ENCODE results near the gene CEL.
"Not testable (repeated sequence)": the region's sequence is repeated elsewhere in the genome, so short reads cannot be mapped to it uniquely, and the experiment has no call there.

CEL gene

GRCh38 chr9:133065070-133065388 lies 3.2 kb downstream of the CEL start:
- peaks cover 5% of the 10 kb centered on the region for H3K4me1 ChIP-seq (ENCODE audit: control insufficient read depth, low read depth, low read length)
- H3K79me2 ChIP-seq (ENCODE audit: control insufficient read depth, insufficient read depth, low read length): no peaks in the 10 kb centered on the region
- no peak overlapping the region for H3K4ac ChIP-seq (ENCODE audit: low read depth, low read length)
- no peak overlapping the region for H4K8ac ChIP-seq (ENCODE audit: low read depth, low read length)
- H2AK5ac ChIP-seq (ENCODE audit: low read length): no peak overlapping the region
- no peak for DNase-seq
- no peaks in the 10 kb centered on the region for H3K36me3 ChIP-seq (ENCODE audit: control insufficient read depth, insufficient read depth, low read length)
- no CpG with 5 or more reads among the region's 17 CpGs for WGBS (ENCODE audit: extremely low coverage, insufficient coverage, low lambda C conversion rate)
- no peaks in the 10 kb centered on the region for H3K27me3 ChIP-seq (ENCODE audit: insufficient read depth, low read length, poor library complexity)
- H3K4me2 ChIP-seq (ENCODE audit: low read length): no peak overlapping the region
- H4K5ac ChIP-seq (ENCODE audit: low read length): no peak overlapping the region
- H2BK5ac ChIP-seq (ENCODE audit: low read length): no peak overlapping the region
- no peak overlapping the region for H3K4me3 ChIP-seq (ENCODE audit: low read length)
- no peak overlapping the region for H3K56ac ChIP-seq (ENCODE audit: low read length)
- no peaks in the 10 kb centered on the region for H3K79me1 ChIP-seq (ENCODE audit: low read length)
- H3K18ac ChIP-seq (ENCODE audit: low read length): no peak overlapping the region
- no peak overlapping the region for H3K23ac ChIP-seq (ENCODE audit: low read length)
- H2BK15ac ChIP-seq (replicated peaks; ENCODE audit: low read depth): no peak overlapping the region
- H3K9ac ChIP-seq (ENCODE audit: low read length): no peak overlapping the region
- H3K27ac ChIP-seq (ENCODE audit: low read depth, low read length): no peak overlapping the region
- no peak overlapping the region for H2BK120ac ChIP-seq (ENCODE audit: low read depth, low read length)

- Histone ChIP-seq H3K27me3 (ENCODE audit: insufficient read depth, low read length, poor library complexity) (no peaks in the 10 kb centered on the region), H2BK5ac (ENCODE audit: low read length) (no peak overlapping the region), H4K8ac (ENCODE audit: low read depth, low read length) (no peak overlapping the region), H3K36me3 (ENCODE audit: control insufficient read depth, insufficient read depth, low read length) (no peaks in the 10 kb centered on the region), H2BK120ac (ENCODE audit: low read depth, low read length) (no peak overlapping the region), H3K18ac (ENCODE audit: low read length) (no peak overlapping the region), H3K4me1 (ENCODE audit: control insufficient read depth, low read depth, low read length) (peaks cover 1% of the 10 kb centered on the region), H3K4me2 (ENCODE audit: low read length) (no peak overlapping the region), H3K56ac (ENCODE audit: low read length) (no peak overlapping the region), H3K4me3 (ENCODE audit: low read length) (no peak overlapping the region), H3K4ac (ENCODE audit: low read depth, low read length) (no peak overlapping the region), H3K79me2 (ENCODE audit: control insufficient read depth, insufficient read depth, low read length) (no peaks in the 10 kb centered on the region), H2AK5ac (ENCODE audit: low read length) (no peak overlapping the region), H3K23ac (ENCODE audit: low read length) (no peak overlapping the region), H2BK15ac (replicated peaks; ENCODE audit: low read depth) (no peak overlapping the region), H3K9ac (ENCODE audit: low read length) (no peak overlapping the region), H3K79me1 (ENCODE audit: low read length) (no peaks in the 10 kb centered on the region), H3K27ac (ENCODE audit: low read depth, low read length) (no peak overlapping the region), H4K5ac (ENCODE audit: low read length) (no peak overlapping the region)
- WGBS (ENCODE audit: extremely low coverage, insufficient coverage, low lambda C conversion rate): no CpG with 5 or more reads among the region's 25 CpGs
- no peak for DNase-seq
Measured at GRCh38 chr9:133066181-133066983, 4.6 kb downstream of the CEL start.

GRCh38 chr9:133067006-133067405 lies 5.2 kb downstream of the CEL start:
- no peak for DNase-seq
- Histone ChIP-seq H4K5ac (ENCODE audit: low read length) (no peak overlapping the region), H3K4me3 (ENCODE audit: low read length) (no peak overlapping the region), H3K79me1 (ENCODE audit: low read length) (no peaks in the 10 kb centered on the region), H2BK5ac (ENCODE audit: low read length) (no peak overlapping the region), H3K4ac (ENCODE audit: low read depth, low read length) (no peak overlapping the region), H3K79me2 (ENCODE audit: control insufficient read depth, insufficient read depth, low read length) (no peaks in the 10 kb centered on the region), H3K27me3 (ENCODE audit: insufficient read depth, low read length, poor library complexity) (no peaks in the 10 kb centered on the region), H3K9ac (ENCODE audit: low read length) (no peak overlapping the region), H2AK5ac (ENCODE audit: low read length) (no peak overlapping the region), H2BK15ac (replicated peaks; ENCODE audit: low read depth) (no peak overlapping the region), H3K27ac (ENCODE audit: low read depth, low read length) (no peak overlapping the region), H2BK120ac (ENCODE audit: low read depth, low read length) (no peak overlapping the region), H3K36me3 (ENCODE audit: control insufficient read depth, insufficient read depth, low read length) (no peaks in the 10 kb centered on the region), H4K8ac (ENCODE audit: low read depth, low read length) (no peak overlapping the region), H3K18ac (ENCODE audit: low read length) (no peak overlapping the region), H3K23ac (ENCODE audit: low read length) (no peak overlapping the region), H3K4me1 (ENCODE audit: control insufficient read depth, low read depth, low read length) (no peaks in the 10 kb centered on the region), H3K56ac (ENCODE audit: low read length) (no peak overlapping the region), H3K4me2 (ENCODE audit: low read length) (no peak overlapping the region)
- no CpG with 5 or more reads among the region's 11 CpGs for WGBS (ENCODE audit: extremely low coverage, insufficient coverage, low lambda C conversion rate)

- Histone ChIP-seq H3K79me1 (ENCODE audit: low read length) (no peaks in the 10 kb centered on the region), H4K8ac (ENCODE audit: low read depth, low read length) (no peak overlapping the region), H2AK5ac (ENCODE audit: low read length) (no peak overlapping the region), H3K4ac (ENCODE audit: low read depth, low read length) (no peak overlapping the region), H4K5ac (ENCODE audit: low read length) (no peak overlapping the region), H3K27me3 (ENCODE audit: insufficient read depth, low read length, poor library complexity) (no peaks in the 10 kb centered on the region), H3K9ac (ENCODE audit: low read length) (no peak overlapping the region), H3K4me1 (ENCODE audit: control insufficient read depth, low read depth, low read length) (no peaks in the 10 kb centered on the region), H3K23ac (ENCODE audit: low read length) (no peak overlapping the region), H2BK5ac (ENCODE audit: low read length) (no peak overlapping the region), H2BK15ac (replicated peaks; ENCODE audit: low read depth) (no peak overlapping the region), H3K27ac (ENCODE audit: low read depth, low read length) (no peak overlapping the region), H3K36me3 (ENCODE audit: control insufficient read depth, insufficient read depth, low read length) (no peaks in the 10 kb centered on the region), H3K4me2 (ENCODE audit: low read length) (no peak overlapping the region), H3K79me2 (ENCODE audit: control insufficient read depth, insufficient read depth, low read length) (no peaks in the 10 kb centered on the region), H3K56ac (ENCODE audit: low read length) (no peak overlapping the region), H3K4me3 (ENCODE audit: low read length) (no peak overlapping the region), H2BK120ac (ENCODE audit: low read depth, low read length) (no peak overlapping the region), H3K18ac (ENCODE audit: low read length) (no peak overlapping the region)
- no CpG with 5 or more reads among the region's 11 CpGs for WGBS (ENCODE audit: extremely low coverage, insufficient coverage, low lambda C conversion rate)
- no peak for DNase-seq
Measured at GRCh38 chr9:133067813-133068212, 6.0 kb downstream of the CEL start.

GRCh38 chr9:133068431-133068830 lies 6.7 kb downstream of the CEL start:
- not testable (repeated sequence) for H3K27ac ChIP-seq (ENCODE audit: low read depth, low read length); H4K8ac ChIP-seq (ENCODE audit: low read depth, low read length); H3K79me2 ChIP-seq (ENCODE audit: control insufficient read depth, insufficient read depth, low read length); H4K5ac ChIP-seq (ENCODE audit: low read length); H3K27me3 ChIP-seq (ENCODE audit: insufficient read depth, low read length, poor library complexity); H3K4me3 ChIP-seq (ENCODE audit: low read length); H3K56ac ChIP-seq (ENCODE audit: low read length); H2BK5ac ChIP-seq (ENCODE audit: low read length); H3K36me3 ChIP-seq (ENCODE audit: control insufficient read depth, insufficient read depth, low read length); H2AK5ac ChIP-seq (ENCODE audit: low read length); H3K18ac ChIP-seq (ENCODE audit: low read length); H3K9ac ChIP-seq (ENCODE audit: low read length); H3K4me1 ChIP-seq (ENCODE audit: control insufficient read depth, low read depth, low read length); H3K79me1 ChIP-seq (ENCODE audit: low read length); H3K4ac ChIP-seq (ENCODE audit: low read depth, low read length); H2BK15ac ChIP-seq (replicated peaks; ENCODE audit: low read depth); H2BK120ac ChIP-seq (ENCODE audit: low read depth, low read length); H3K4me2 ChIP-seq (ENCODE audit: low read length); H3K23ac ChIP-seq (ENCODE audit: low read length); DNase-seq
- WGBS (ENCODE audit: extremely low coverage, insufficient coverage, low lambda C conversion rate): no CpG with 5 or more reads among the region's 15 CpGs

GRCh38 chr9:133070500-133070961 lies 8.8 kb downstream of the CEL start:
- H3K18ac ChIP-seq (ENCODE audit: low read length); DNase-seq; H2BK5ac ChIP-seq (ENCODE audit: low read length); H2BK120ac ChIP-seq (ENCODE audit: low read depth, low read length); H3K36me3 ChIP-seq (ENCODE audit: control insufficient read depth, insufficient read depth, low read length); H3K4me2 ChIP-seq (ENCODE audit: low read length); H3K23ac ChIP-seq (ENCODE audit: low read length); H3K4me3 ChIP-seq (ENCODE audit: low read length); H3K27ac ChIP-seq (ENCODE audit: low read depth, low read length); H3K9ac ChIP-seq (ENCODE audit: low read length); H2BK15ac ChIP-seq (replicated peaks; ENCODE audit: low read depth); H3K4me1 ChIP-seq (ENCODE audit: control insufficient read depth, low read depth, low read length); H3K79me2 ChIP-seq (ENCODE audit: control insufficient read depth, insufficient read depth, low read length); H3K4ac ChIP-seq (ENCODE audit: low read depth, low read length); H3K27me3 ChIP-seq (ENCODE audit: insufficient read depth, low read length, poor library complexity); H2AK5ac ChIP-seq (ENCODE audit: low read length); H3K56ac ChIP-seq (ENCODE audit: low read length); H4K5ac ChIP-seq (ENCODE audit: low read length); H4K8ac ChIP-seq (ENCODE audit: low read depth, low read length); H3K79me1 ChIP-seq (ENCODE audit: low read length): not testable (repeated sequence)
- WGBS (ENCODE audit: extremely low coverage, insufficient coverage, low lambda C conversion rate): no CpG with 5 or more reads among the region's 17 CpGs
